ENCODE data around the gene MAPK11. TPM values are rescaled to one million over a fixed set of nuclear protein-coding genes. Genes with fewer than 3 reads are reported as not detected.
A peak's percentile ranks its signal among the peaks of the same experiment; 100 is the strongest.

The MAPK11 gene
- total and polyA plus RNA-seq, 7 experiments from 2014 or later = 0.13 to 22.9 (median 1.4) TPM

GRCh38 chr22:50264946-50265669 is 5.1 kb downstream of the MAPK11 start:
- Mint-ChIP-seq H3K27me3 (peaks cover 4 to 16% (median 14%) of the 10 kb centered on the region in 5 donors), H3K27ac (no peak overlapping the region), H3K36me3 (peaks cover 0 to 5% (median 0%) of the 10 kb centered on the region in 5 donors), H3K4me1 (peaks cover 0 to 20% (median 14%) of the 10 kb centered on the region in 7 donors), H3K4me3 (no peak overlapping the region), H3K9me3 (no peaks in the 10 kb centered on the region)
- H3K36me3 ChIP-seq (ENCODE audit: control insufficient read depth in 2 of 3, insufficient read depth in 3 of 3, low read length in 3 of 3) = no peaks in the 10 kb centered on the region
- POLR2A ChIA-PET = no interaction called here
- no peak overlapping the region for H3K4me3 ChIP-seq (ENCODE audit: low read length)
- DNase-seq = no peak
- no peaks in the 10 kb centered on the region for H3K9me3 ChIP-seq (ENCODE audit: control insufficient read depth in 2 of 3, low read length in 3 of 3)
- H3K27ac ChIP-seq (ENCODE audit: low read depth, low read length) = no peak overlapping the region
- intact Hi-C loops (cut with micrococcal nuclease) = no loop called here
- no peak for ATAC-seq
- H3K27me3 ChIP-seq (ENCODE audit: control insufficient read depth in 2 of 2, insufficient read depth in 2 of 2, low read length in 2 of 2) = peaks cover 4% of the 10 kb centered on the region in 2 donors
- CTCF ChIA-PET = no interaction called here
- peaks cover 0 to 11% of the 10 kb centered on the region in 2 donors for H3K4me1 ChIP-seq (ENCODE audit: control insufficient read depth in 2 of 2, insufficient read depth in 2 of 2, low read length in 2 of 2)

- ChIA-PET POLR2A (no interaction called here), CTCF (no interaction called here)
Observed at GRCh38 chr22:50264104-50264745, 6.0 kb downstream of the MAPK11 start.

GRCh38 chr22:50262973-50263617 is 7.1 kb downstream of the MAPK11 start:
- Histone ChIP-seq H3K4me1 (ENCODE audit: control insufficient read depth in 2 of 2, insufficient read depth in 2 of 2, low read length in 2 of 2) (peaks cover 0 to 4% of the 10 kb centered on the region in 2 donors), H3K27ac (ENCODE audit: low read depth, low read length) (no peak overlapping the region), H3K9me3 (ENCODE audit: control insufficient read depth in 2 of 3, low read length in 3 of 3) (no peaks in the 10 kb centered on the region), H3K36me3 (ENCODE audit: control insufficient read depth in 2 of 3, insufficient read depth in 3 of 3, low read length in 3 of 3) (no peaks in the 10 kb centered on the region), H3K27me3 (ENCODE audit: control insufficient read depth in 2 of 2, insufficient read depth in 2 of 2, low read length in 2 of 2) (peaks cover 4% of the 10 kb centered on the region in 2 donors), H3K4me3 (ENCODE audit: low read length) (no peak overlapping the region)
- ATAC-seq (no peak), DNase-seq (no peak)
- no peak overlapping the region for H3K4me3 Mint-ChIP-seq
- peaks cover 0 to 11% (median 6%) of the 10 kb centered on the region in 7 donors for H3K4me1 Mint-ChIP-seq
- intact Hi-C loops (cut with micrococcal nuclease) = no loop called here
- peaks cover 4 to 26% (median 15%) of the 10 kb centered on the region in 5 donors for H3K27me3 Mint-ChIP-seq
- H3K9me3 Mint-ChIP-seq = no peaks in the 10 kb centered on the region
- ChIA-PET CTCF (interaction anchor here (0.6 kb wide), 1 partner anchor 20 kb away, joined by 4 read pairs; no protein-coding TSS in a partner anchor), POLR2A (interaction anchor here (1.0 kb wide), 1 partner anchor 12 kb away, joined by 3 read pairs; the partner anchor contains the start of gene HDAC10)
- no peak overlapping the region for H3K27ac Mint-ChIP-seq
- H3K36me3 Mint-ChIP-seq = peaks cover 0 to 5% (median 0%) of the 10 kb centered on the region in 5 donors

More at GRCh38 chr22:50264104-50264745, 6.0 kb downstream of the MAPK11 start:
- Histone ChIP-seq H3K36me3 (ENCODE audit: control insufficient read depth in 2 of 3, insufficient read depth in 3 of 3, low read length in 3 of 3) (no peaks in the 10 kb centered on the region), H3K9me3 (ENCODE audit: control insufficient read depth in 2 of 3, low read length in 3 of 3) (no peaks in the 10 kb centered on the region), H3K4me1 (ENCODE audit: control insufficient read depth in 2 of 2, insufficient read depth in 2 of 2, low read length in 2 of 2) (peaks cover 0 to 6% of the 10 kb centered on the region in 2 donors), H3K27ac (ENCODE audit: low read depth, low read length) (no peak overlapping the region), H3K4me3 (ENCODE audit: low read length) (no peak overlapping the region), H3K27me3 (ENCODE audit: control insufficient read depth in 2 of 2, insufficient read depth in 2 of 2, low read length in 2 of 2) (peaks cover 4% of the 10 kb centered on the region in 2 donors)
- DNase-seq (no peak), ATAC-seq (no peak)
- Mint-ChIP-seq H3K36me3 (peaks cover 0 to 5% (median 0%) of the 10 kb centered on the region in 5 donors), H3K4me1 (peaks cover 0 to 18% (median 14%) of the 10 kb centered on the region in 7 donors), H3K4me3 (peak overlapping the region in 1 of 10 donors; percentile 34), H3K9me3 (no peaks in the 10 kb centered on the region), H3K27me3 (peaks cover 4 to 19% (median 15%) of the 10 kb centered on the region in 5 donors), H3K27ac (no peak overlapping the region)
- intact Hi-C loops (cut with micrococcal nuclease) = no loop called here

- Mint-ChIP-seq H3K27ac (no peak overlapping the region), H3K9me3 (no peaks in the 10 kb centered on the region), H3K4me1 (peaks cover 0 to 9% (median 6%) of the 10 kb centered on the region in 7 donors), H3K27me3 (peaks cover 4 to 26% (median 15%) of the 10 kb centered on the region in 5 donors), H3K4me3 (peak overlapping the region in 8 of 10 donors; percentile 21 to 80 (median 50)), H3K36me3 (peaks cover 0 to 3% (median 0%) of the 10 kb centered on the region in 5 donors)
- no peak overlapping the region for H3K27ac ChIP-seq (ENCODE audit: low read depth, low read length)
- no peaks in the 10 kb centered on the region for H3K36me3 ChIP-seq (ENCODE audit: control insufficient read depth in 2 of 3, insufficient read depth in 3 of 3, low read length in 3 of 3)
- ChIA-PET POLR2A (interaction anchor here (0.5 to 1.0 kb wide), 2 partner anchors 11 to 400 kb away, joined by 3 read pairs; partner anchors contain the start of gene HDAC10), CTCF (interaction anchor here (0.6 kb wide), 1 partner anchor 20 kb away, joined by 4 read pairs; no protein-coding TSS in a partner anchor)
- peaks cover 0 to 4% of the 10 kb centered on the region in 2 donors for H3K4me1 ChIP-seq (ENCODE audit: control insufficient read depth in 2 of 2, insufficient read depth in 2 of 2, low read length in 2 of 2)
- peaks cover 4% of the 10 kb centered on the region in 2 donors for H3K27me3 ChIP-seq (ENCODE audit: control insufficient read depth in 2 of 2, insufficient read depth in 2 of 2, low read length in 2 of 2)
- no peak for DNase-seq
- no peak overlapping the region for H3K4me3 ChIP-seq (ENCODE audit: low read length)
- no peak for ATAC-seq
- no peaks in the 10 kb centered on the region for H3K9me3 ChIP-seq (ENCODE audit: control insufficient read depth in 2 of 3, low read length in 3 of 3)
- intact Hi-C loops (cut with micrococcal nuclease) = no loop called here
Observed at GRCh38 chr22:50262460-50262911, 7.7 kb downstream of the MAPK11 start.

- peak within 1 kb of the TSS in 1 of 9 donors; percentile 62 for H3K27ac Mint-ChIP-seq
- Histone ChIP-seq H3K27ac (ENCODE audit: low read depth, low read length) (no peak within 1 kb of the TSS), H3K9me3 (ENCODE audit: control insufficient read depth in 2 of 3, low read length in 3 of 3) (no peaks in the 10 kb centered on the region), H3K27me3 (ENCODE audit: control insufficient read depth in 2 of 2, insufficient read depth in 2 of 2, low read length in 2 of 2) (peaks cover 4% of the 10 kb centered on the region in 2 donors), H3K4me1 (ENCODE audit: control insufficient read depth in 2 of 2, insufficient read depth in 2 of 2, low read length in 2 of 2) (peaks cover 0 to 4% of the 10 kb centered on the region in 2 donors), H3K4me3 (ENCODE audit: low read length) (no peak within 1 kb of the TSS), H3K36me3 (ENCODE audit: control insufficient read depth in 2 of 3, insufficient read depth in 3 of 3, low read length in 3 of 3) (no peaks in the 10 kb centered on the region)
- H3K9me3 Mint-ChIP-seq = no peaks in the 10 kb centered on the region
- ChIA-PET POLR2A (interaction anchor here (0.5 to 1.0 kb wide), 2 partner anchors 11 to 401 kb away, joined by 3 read pairs; partner anchors contain the start of gene HDAC10), CTCF (no interaction called here)
- intact Hi-C loops (cut with micrococcal nuclease) = no loop called here
- peaks cover 0 to 3% (median 0%) of the 10 kb centered on the region in 5 donors for H3K36me3 Mint-ChIP-seq
- ATAC-seq (no peak), DNase-seq (no peak)
- H3K27me3 Mint-ChIP-seq = peaks cover 4 to 29% (median 15%) of the 10 kb centered on the region in 5 donors
- peak within 1 kb of the TSS in 8 of 10 donors; percentile 21 to 80 (median 50) for H3K4me3 Mint-ChIP-seq
- peaks cover 0 to 9% (median 6%) of the 10 kb centered on the region in 7 donors for H3K4me1 Mint-ChIP-seq
Observed at GRCh38 chr22:50261615-50262459, 8.3 kb downstream of the MAPK11 start, which contains the start of gene MAPK12. Gene MAPK12 (minus strand): TSS chr22:50261683. CDS start chr22:50261509, 174 bp downstream.

All from naive thymus-derived CD4-positive, alpha-beta T cell (primary cell).